CD4-positive, alpha-beta T cell treated with Interleukin-15 for 1 hour (primary cell): ENCODE measurements around the gene PARD3B.
"Not testable (repeated sequence)": the region's sequence is repeated elsewhere in the genome, so short reads cannot be mapped to it uniquely, and the experiment has no call there.

Experiments
- DNase-seq: peaks from one replicate; pipeline ENCODE4 v3.0.0-alpha.2; 2020

The PARD3B gene

GRCh38 chr2:205218816-205219215 is 673.5 kb downstream of the PARD3B start:
- not testable (repeated sequence) for DNase-seq

DNA sequence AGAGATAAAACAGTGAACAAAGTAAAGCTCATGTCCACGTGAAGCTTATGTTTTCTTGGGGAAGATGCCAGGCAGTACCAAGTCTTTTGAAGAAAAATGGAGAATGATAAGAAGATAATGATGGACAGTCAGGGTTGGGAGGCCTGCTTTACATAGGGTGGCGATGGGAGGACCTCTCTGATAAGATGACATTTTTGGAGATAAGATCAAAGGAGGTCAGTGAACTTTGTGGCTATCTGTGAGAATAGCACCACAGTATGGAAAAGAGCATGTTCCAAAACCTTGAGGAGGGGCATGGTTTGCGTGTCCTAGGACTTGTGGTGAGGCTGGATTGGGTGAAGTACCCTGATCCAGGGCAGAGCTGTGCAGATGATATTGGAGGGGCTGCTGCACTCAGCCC is 675.3 kb downstream of the PARD3B start:
- DNase-seq = no peak

- no peak for DNase-seq
Measured at GRCh38 chr2:205232086-205232485, 686.8 kb downstream of the PARD3B start.

- no peak for DNase-seq
Measured at GRCh38 chr2:205235434-205235833, 690.2 kb downstream of the PARD3B start.

DNA sequence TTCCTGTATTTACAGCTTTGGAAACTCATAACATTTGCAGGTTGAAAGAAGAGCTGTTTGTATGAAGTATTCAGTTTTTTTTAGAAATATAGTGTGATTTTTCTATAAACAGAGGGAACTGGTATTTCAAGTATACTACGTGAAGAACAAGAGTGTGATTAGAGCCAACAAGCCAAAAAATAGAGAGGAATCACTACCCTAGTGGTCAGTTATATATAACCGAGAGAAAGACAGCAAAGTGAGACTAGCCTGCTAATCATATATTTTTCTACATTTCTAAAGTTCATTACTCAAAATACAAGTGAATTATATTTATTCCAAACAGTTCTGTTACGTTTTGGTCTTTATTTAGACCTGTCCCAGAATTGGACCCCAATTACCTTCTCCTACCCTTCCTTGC is 692.2 kb downstream of the PARD3B start:
- DNase-seq = no peak

DNA sequence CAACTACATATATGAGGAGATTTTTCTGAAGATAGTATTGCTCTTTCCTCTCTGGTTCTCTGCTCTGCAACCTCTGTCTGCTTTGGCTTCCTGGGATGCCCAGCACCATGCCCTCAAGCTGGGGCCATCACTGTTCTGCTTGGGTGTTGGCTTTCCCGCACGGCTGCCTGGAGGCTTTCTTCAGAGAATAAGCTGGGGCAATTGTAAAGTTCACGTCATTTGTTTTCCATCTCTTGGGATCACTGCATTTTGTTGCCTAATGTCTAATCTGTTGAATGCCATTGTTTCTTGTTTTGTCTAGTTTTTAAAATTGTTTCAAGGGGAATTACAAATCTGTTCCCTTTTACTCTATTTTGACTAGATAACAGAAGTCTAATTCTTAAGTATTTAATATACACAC is 699.7 kb downstream of the PARD3B start:
- DNase-seq = no peak

DNA sequence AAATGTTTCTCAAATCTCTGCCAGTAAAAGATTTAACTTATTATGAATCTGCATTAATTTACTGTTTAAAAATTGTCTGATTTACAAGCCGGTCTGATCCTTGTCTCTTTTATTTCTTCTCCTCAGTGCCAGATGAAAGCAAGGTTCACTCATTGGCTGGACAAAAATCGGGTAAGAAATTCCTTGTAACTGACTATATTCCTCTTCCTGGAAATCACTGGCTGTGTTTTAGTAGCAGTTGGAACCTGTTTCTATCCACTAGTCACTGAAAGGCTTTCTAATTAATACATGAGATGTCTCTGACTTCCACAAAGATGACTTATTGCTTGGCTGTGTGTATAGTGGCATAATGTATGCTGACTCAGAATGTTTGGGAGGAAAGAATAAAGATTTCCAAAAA is 700.4 kb downstream of the PARD3B start:
- DNase-seq = no peak

GRCh38 chr2:205259121-205259520 is 713.8 kb downstream of the PARD3B start:
- DNase-seq = no peak

GRCh38 chr2:205261516-205262020 is 716.3 kb downstream of the PARD3B start:
- DNase-seq = no peak

GRCh38 chr2:205267323-205267722 is 722.0 kb downstream of the PARD3B start:
- no peak for DNase-seq

- DNase-seq = no peak
Measured at GRCh38 chr2:205270689-205271088, 725.4 kb downstream of the PARD3B start.

DNA sequence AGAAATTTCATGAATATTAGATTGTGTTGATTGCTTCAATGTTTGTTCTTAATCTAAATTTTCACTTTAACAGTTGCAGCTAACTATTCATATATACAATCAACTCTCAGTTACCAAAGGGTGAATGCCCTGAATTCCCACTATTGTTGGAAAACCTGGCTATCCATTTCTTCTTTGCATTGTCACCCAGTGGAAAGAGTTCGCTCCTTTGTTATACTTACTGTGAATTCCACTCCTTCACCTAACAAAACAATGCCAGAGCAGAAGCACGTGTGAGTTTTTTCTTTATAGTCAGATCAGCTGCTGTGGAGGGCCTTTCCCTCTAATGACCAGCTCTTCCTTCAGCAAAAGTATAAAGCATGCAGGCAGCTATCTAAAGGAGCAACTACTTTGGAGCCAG is 727.9 kb downstream of the PARD3B start:
- DNase-seq = no peak

DNA sequence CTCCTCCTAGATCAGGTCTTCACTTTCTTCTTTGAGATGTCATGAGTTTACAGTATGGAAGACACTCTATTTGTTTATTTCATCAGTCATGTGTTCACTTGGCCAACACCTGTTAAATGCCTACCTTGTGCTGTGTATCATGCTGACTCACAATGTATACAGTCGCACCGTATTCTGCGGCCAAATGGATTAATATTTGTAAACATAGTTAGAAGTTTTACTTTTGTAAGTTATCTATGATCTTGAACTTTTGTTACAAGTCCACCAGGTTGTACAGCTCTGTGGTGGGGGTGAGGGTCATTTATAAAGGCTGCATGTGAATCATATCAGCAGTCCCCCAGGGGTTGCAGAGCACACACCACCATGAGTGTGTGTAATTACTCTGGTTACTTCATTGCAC is 728.4 kb downstream of the PARD3B start:
- DNase-seq = no peak

GRCh38 chr2:205274801-205275200 is 729.5 kb downstream of the PARD3B start:
- no peak for DNase-seq

DNA sequence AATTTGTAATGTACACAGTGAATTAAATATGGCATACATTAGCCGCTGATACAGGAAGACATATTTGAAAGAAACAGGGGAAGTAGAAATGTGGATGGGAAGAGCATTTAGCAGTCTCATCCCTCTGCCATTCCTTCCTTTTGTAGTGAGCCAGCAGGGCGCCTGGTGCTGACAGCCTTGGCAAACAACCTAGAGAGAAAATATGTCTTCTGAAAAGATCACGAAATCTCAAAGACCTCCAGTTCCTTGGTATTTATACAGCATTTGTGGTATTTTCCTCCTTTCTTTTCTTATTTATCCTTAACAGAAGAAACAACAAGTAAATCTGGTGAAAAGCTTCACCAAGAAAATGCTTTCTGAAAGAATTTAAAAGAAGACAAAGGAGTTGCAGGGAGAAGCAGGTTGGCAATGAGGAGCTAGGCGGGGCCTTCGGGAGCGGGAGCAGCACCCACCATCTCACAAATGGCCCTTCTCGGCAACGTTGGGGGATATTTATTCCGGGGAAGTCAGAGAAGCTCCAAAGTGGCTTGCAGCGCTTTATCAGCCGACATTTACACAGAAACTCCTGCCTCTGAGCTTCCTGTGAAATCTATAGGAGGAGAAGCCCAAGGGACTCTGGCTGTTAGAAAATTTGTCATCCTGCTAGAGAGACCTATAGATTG is 731.0 kb downstream of the PARD3B start:
- DNase-seq = no peak

- no peak for DNase-seq
Measured at GRCh38 chr2:205280596-205281236, 735.4 kb downstream of the PARD3B start.

DNA sequence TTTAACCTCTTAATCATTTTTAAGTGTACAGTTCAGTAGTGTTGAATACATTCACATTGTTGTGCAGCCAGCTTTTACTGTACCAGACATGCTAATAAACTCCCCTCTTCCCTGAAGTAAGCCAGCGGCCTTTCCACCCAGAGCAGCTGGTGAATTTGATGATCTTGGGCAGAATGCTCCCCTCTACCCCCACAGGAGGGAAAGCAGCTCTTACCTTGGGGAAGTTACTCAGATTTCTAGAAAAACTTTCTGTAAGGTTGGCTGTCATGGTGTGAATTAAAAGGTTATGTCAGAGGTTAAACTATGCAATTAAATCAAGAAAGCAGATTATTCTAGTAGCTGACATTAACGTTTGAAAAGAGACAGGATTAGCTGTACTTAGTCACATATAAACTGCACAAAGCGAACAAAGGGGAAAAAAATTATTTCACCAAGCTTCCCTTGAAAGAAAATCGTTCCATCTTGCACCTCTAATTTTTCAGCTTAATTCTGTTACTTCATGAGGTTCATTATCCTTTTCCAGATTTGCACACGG is 738.5 kb downstream of the PARD3B start:
- DNase-seq = no peak

DNA sequence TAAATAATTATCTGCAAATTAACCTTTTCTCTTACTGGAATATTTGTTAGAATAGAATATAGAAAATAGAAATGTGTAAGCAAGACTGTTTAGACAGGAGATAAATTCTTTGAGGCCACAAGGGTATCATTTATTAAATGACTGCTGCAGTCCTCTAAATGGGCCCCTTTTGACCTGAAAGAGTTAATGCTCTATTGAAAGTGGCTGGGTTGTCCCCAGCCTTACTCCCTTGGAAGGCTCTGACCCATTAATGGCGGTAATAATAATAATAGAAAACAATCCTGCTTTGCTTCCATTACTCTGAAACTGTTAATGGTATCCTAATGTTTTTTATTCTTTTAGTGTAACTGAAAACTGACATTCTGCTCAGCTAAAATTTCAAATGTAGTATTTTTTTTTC is 739.1 kb downstream of the PARD3B start:
- DNase-seq = no peak

GRCh38 chr2:205287316-205287715 is 742.0 kb downstream of the PARD3B start:
- DNase-seq = no peak

DNA sequence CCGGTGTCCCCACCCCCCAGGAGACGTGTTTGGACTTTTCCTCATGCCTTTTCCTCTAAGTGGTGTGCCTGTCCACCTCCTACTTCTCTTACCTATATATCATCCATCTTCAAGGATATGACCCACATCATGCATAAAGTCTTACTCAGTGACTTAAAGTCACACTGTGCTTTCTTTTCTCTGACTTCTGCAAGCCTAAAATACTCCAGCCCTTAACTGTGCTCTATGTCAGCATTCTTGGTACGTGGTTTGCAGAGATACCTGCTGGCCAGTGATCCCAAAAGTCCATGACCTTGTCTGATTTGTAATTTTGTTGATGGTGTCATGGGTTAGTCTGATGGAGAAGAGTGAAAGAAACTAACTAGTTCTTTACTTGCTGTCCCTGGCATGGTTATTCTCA is 743.4 kb downstream of the PARD3B start:
- no peak for DNase-seq

- DNase-seq = no peak
Measured at GRCh38 chr2:205290299-205290698, 745.0 kb downstream of the PARD3B start.

DNA sequence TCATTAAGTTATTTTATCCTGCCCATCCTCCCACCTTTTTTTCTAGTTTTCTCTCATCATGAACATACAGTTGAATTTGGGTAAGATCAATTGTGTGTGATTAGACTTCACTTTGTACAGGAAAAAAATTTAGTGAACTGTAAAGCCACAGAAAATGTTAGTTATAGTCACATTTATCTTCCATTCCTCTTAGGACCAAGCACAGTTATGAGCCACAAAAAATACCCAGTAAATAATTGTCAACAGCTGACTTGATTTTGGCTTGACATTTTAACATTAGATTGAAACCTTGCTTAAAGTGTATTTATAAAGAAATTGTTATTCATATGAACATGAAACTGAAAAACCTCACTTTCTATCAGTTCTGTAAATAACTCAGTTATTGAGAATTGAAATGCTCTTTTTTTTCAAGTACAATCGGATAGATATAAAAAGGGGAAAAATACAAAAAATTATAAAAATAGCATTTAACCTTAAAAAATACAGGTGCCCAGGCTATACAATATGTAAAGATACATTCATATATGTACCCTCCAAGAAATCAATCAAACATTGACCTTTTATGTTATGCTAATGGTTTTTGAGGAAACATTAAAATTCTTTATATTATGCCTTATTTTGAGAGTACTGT is 747.5 kb downstream of the PARD3B start:
- DNase-seq = no peak

- no peak for DNase-seq
Measured at GRCh38 chr2:205293559-205293958, 748.3 kb downstream of the PARD3B start.

GRCh38 chr2:205296959-205297358 is 751.7 kb downstream of the PARD3B start:
- DNase-seq = no peak
